ENCODE results near the gene TCERG1L. TPM values are rescaled to one million over a fixed set of nuclear protein-coding genes. Genes with fewer than 3 reads are reported as not detected.

TCERG1L gene
- polyA plus RNA-seq, 3 donors from 2014 or later, result not detected

- Mint-ChIP-seq H3K27me3 (ENCODE audit: low read depth in 3 of 3) (no peaks in the 10 kb centered on the region), H3K27ac (no peak overlapping the region), H3K9me3 (no peaks in the 10 kb centered on the region), H3K36me3 (no peaks in the 10 kb centered on the region), H3K4me1 (no peaks in the 10 kb centered on the region), H3K4me3 (no peak overlapping the region)
- no peak for DNase-seq
These were observed 175.8 kb downstream of the TCERG1L start for GRCh38 chr10:131135716-131136115.

GRCh38 chr10:131134651-131135050, 176.9 kb downstream of the TCERG1L start:
- DNase-seq, result no peak
- Mint-ChIP-seq H3K36me3 (no peaks in the 10 kb centered on the region), H3K27ac (no peak overlapping the region), H3K4me1 (no peaks in the 10 kb centered on the region), H3K4me3 (no peak overlapping the region), H3K9me3 (no peaks in the 10 kb centered on the region), H3K27me3 (ENCODE audit: low read depth in 3 of 3) (no peaks in the 10 kb centered on the region)

DNA sequence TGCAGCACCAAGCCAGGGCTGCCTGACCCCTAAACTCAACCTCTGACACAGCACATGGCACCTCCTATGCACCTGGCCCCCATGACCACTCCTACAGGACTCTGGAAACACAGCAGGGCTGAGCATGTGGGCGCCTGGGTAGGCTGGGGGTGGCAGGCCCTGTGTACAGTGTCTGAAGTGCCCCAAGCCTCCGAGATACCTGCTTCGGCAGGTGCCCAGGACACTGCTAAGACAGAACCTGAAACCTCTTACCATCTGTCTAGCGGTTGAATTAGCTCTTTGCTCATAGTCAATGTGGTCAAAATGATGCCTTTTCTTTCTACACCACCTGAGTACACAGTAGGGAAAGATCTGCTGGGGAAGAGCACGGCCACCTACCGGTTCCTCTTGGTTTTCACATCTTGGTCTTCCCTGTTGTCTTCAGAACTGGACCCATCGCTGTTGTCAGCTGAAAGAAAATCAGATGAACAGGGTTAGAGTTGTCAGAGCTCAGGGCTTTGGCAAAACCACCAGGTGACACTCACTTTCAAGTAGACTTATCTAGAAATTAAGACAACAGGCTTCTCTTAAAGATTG, 177.4 kb downstream of the TCERG1L start:
- no peak overlapping the region for H3K27ac Mint-ChIP-seq
- H3K27me3 Mint-ChIP-seq (ENCODE audit: low read depth in 3 of 3), result no peaks in the 10 kb centered on the region
- DNase-seq, result no peak
- H3K4me3 Mint-ChIP-seq, result no peak overlapping the region
- H3K9me3 Mint-ChIP-seq, result no peaks in the 10 kb centered on the region
- no peaks in the 10 kb centered on the region for H3K4me1 Mint-ChIP-seq
- no peaks in the 10 kb centered on the region for H3K36me3 Mint-ChIP-seq

- no peak overlapping the region for H3K27ac Mint-ChIP-seq
- no peak overlapping the region for H3K4me3 Mint-ChIP-seq
- H3K9me3 Mint-ChIP-seq, result no peaks in the 10 kb centered on the region
- no peaks in the 10 kb centered on the region for H3K36me3 Mint-ChIP-seq
- DNase-seq, result no peak
- no peaks in the 10 kb centered on the region for H3K4me1 Mint-ChIP-seq
- H3K27me3 Mint-ChIP-seq (ENCODE audit: low read depth in 3 of 3), result peaks cover 0 to 3% (median 0%) of the 10 kb centered on the region in 3 donors
These were observed 178.8 kb downstream of the TCERG1L start for GRCh38 chr10:131132681-131133080.

DNA sequence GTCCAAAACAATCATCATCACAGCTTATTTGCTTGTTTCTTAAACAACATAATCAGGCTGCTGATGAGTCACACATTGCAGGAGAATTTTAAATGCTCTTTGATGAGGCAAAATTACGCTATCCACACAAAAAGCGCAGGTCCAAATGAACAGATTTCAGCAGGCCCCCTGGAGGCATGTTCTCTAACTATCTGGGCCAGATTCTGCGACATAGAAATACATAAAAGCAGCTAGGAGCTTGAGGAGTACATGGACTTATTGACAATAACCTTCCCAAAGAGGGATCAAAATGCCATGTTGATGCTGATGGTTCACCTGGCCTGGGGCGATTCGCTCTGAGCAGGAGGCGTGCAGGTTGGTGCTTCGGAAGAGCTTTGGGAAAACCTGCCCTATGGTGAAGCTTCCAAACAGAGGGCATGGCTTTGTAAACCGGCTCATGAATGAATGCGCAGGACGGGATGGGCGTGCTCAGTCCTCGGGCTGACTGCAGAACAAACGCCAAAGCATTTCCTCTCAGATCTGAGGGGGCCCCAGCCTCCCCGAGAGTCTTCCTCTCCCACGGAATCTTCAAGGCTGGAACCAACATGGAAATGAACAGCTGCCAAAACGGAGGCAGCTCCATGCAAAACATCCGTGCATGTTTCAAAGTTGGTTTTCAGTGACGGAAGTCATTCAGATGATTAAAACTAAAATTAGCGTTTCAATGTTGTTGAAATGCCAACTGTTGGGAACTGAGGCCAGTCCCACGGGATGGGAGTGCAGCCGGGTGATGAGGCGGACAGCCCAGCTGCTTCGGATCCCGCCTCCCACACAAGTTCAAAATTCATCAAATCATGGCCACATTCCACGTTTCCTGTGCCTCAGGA, 179.6 kb downstream of the TCERG1L start:
- no peak overlapping the region for H3K4me3 Mint-ChIP-seq
- no peaks in the 10 kb centered on the region for H3K9me3 Mint-ChIP-seq
- H3K27ac Mint-ChIP-seq, result no peak overlapping the region
- no peaks in the 10 kb centered on the region for H3K36me3 Mint-ChIP-seq
- DNase-seq, result no peak
- peaks cover 0 to 3% (median 0%) of the 10 kb centered on the region in 3 donors for H3K27me3 Mint-ChIP-seq (ENCODE audit: low read depth in 3 of 3)
- H3K4me1 Mint-ChIP-seq, result no peaks in the 10 kb centered on the region

DNA sequence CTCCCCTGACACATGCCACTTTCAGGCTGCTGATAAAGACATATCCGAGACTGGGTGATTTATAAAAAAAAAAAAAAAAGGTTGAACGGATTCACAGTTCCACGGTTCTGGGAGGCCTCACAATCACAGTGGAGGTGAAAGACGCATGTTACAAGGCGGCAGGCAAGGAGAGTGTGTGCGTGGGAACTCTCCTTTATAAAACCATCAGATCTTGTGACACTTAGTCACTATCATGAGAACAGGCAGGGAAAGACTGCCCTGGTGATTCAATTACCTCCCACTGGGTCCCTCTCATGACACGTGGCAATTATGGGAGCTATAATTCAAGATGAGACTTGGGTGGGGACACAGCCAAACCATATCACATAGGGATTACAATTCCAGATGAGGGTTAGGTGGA, 181.5 kb downstream of the TCERG1L start:
- Mint-ChIP-seq H3K27ac (no peak overlapping the region), H3K9me3 (no peaks in the 10 kb centered on the region), H3K36me3 (no peaks in the 10 kb centered on the region), H3K4me3 (no peak overlapping the region), H3K27me3 (ENCODE audit: low read depth in 3 of 3) (peaks cover 0 to 3% (median 1%) of the 10 kb centered on the region in 3 donors), H3K4me1 (no peaks in the 10 kb centered on the region)
- DNase-seq, result no peak

DNA sequence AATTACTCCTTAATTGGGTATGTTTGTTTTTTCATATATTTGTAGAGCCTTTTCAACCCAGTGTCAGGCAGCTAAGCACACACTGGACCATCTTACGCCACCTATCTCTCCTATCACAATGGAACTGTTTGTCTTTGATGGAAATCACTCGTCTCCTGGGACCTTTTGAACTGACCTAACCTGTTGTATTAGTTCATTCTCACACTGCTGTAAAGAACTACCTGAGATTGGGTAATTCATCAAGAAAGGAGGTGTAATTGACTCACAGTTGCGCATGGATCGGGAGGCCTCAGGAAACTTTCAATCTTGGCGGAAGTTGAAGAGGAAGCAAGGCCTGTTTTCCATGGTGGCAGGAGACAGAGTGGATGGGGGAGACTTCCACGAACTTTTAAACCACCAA, 182.0 kb downstream of the TCERG1L start:
- Mint-ChIP-seq H3K27me3 (ENCODE audit: low read depth in 3 of 3) (peaks cover 0 to 3% (median 1%) of the 10 kb centered on the region in 3 donors), H3K4me3 (no peak overlapping the region), H3K9me3 (no peaks in the 10 kb centered on the region), H3K36me3 (no peaks in the 10 kb centered on the region), H3K27ac (no peak overlapping the region), H3K4me1 (no peaks in the 10 kb centered on the region)
- no peak for DNase-seq

DNA sequence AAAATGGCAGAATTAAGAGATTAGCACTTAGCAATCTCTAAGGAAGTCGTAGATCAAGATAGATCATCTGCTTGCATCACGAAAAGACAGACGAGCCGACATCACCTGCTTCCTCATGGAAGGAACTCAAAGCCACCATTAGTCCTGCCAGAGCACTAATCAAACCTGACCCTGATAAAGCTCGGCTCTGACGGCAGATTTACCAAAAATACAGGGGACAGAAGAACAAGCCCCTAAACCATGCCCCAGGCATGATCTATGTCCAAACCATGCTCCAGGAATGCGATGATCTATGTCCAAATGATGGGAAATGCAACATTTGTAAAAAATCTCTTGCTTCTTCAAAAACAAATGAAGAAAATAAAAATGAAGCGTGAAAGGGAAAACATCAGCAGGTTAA, 182.8 kb downstream of the TCERG1L start:
- Mint-ChIP-seq H3K27me3 (ENCODE audit: low read depth in 3 of 3) (peaks cover 0 to 3% (median 1%) of the 10 kb centered on the region in 3 donors), H3K4me3 (no peak overlapping the region), H3K9me3 (no peaks in the 10 kb centered on the region), H3K27ac (no peak overlapping the region), H3K4me1 (no peaks in the 10 kb centered on the region), H3K36me3 (no peaks in the 10 kb centered on the region)
- no peak for DNase-seq

GRCh38 chr10:131127610-131128009, 183.9 kb downstream of the TCERG1L start:
- no peak overlapping the region for H3K27ac Mint-ChIP-seq
- no peak for DNase-seq
- no peaks in the 10 kb centered on the region for H3K36me3 Mint-ChIP-seq
- no peaks in the 10 kb centered on the region for H3K4me1 Mint-ChIP-seq
- H3K9me3 Mint-ChIP-seq, result no peaks in the 10 kb centered on the region
- peaks cover 0 to 3% (median 1%) of the 10 kb centered on the region in 3 donors for H3K27me3 Mint-ChIP-seq (ENCODE audit: low read depth in 3 of 3)
- H3K4me3 Mint-ChIP-seq, result no peak overlapping the region

GRCh38 chr10:131127138-131127589, 184.4 kb downstream of the TCERG1L start:
- Mint-ChIP-seq H3K36me3 (no peaks in the 10 kb centered on the region), H3K27me3 (ENCODE audit: low read depth in 3 of 3) (peaks cover 0 to 3% (median 1%) of the 10 kb centered on the region in 3 donors), H3K4me3 (no peak overlapping the region), H3K9me3 (no peaks in the 10 kb centered on the region), H3K27ac (no peak overlapping the region), H3K4me1 (no peaks in the 10 kb centered on the region)
- DNase-seq, result no peak

GRCh38 chr10:131126321-131127137, 185.0 kb downstream of the TCERG1L start:
- no peaks in the 10 kb centered on the region for H3K36me3 Mint-ChIP-seq
- H3K9me3 Mint-ChIP-seq, result no peaks in the 10 kb centered on the region
- no peak overlapping the region for H3K4me3 Mint-ChIP-seq
- H3K27me3 Mint-ChIP-seq (ENCODE audit: low read depth in 3 of 3), result peaks cover 0 to 3% (median 1%) of the 10 kb centered on the region in 3 donors
- no peak overlapping the region for H3K27ac Mint-ChIP-seq
- no peak for DNase-seq
- no peaks in the 10 kb centered on the region for H3K4me1 Mint-ChIP-seq

- Mint-ChIP-seq H3K9me3 (no peaks in the 10 kb centered on the region), H3K4me3 (no peak overlapping the region), H3K4me1 (no peaks in the 10 kb centered on the region), H3K27me3 (ENCODE audit: low read depth in 3 of 3) (peaks cover 0 to 5% (median 1%) of the 10 kb centered on the region in 3 donors), H3K36me3 (no peaks in the 10 kb centered on the region), H3K27ac (no peak overlapping the region)
- no peak for DNase-seq
These were observed 185.9 kb downstream of the TCERG1L start for GRCh38 chr10:131125511-131126225.

- H3K4me1 Mint-ChIP-seq, result no peaks in the 10 kb centered on the region
- DNase-seq, result no peak
- H3K4me3 Mint-ChIP-seq, result no peak overlapping the region
- H3K9me3 Mint-ChIP-seq, result no peaks in the 10 kb centered on the region
- H3K27ac Mint-ChIP-seq, result no peak overlapping the region
- peaks cover 0 to 6% (median 1%) of the 10 kb centered on the region in 3 donors for H3K27me3 Mint-ChIP-seq (ENCODE audit: low read depth in 3 of 3)
- no peaks in the 10 kb centered on the region for H3K36me3 Mint-ChIP-seq
These were observed 186.6 kb downstream of the TCERG1L start for GRCh38 chr10:131124945-131125344.

Measured in immature natural killer cell (primary cell).